GM18870 (cell line): Measurements from ENCODE around the gene PTOV1.

Source experiments
- ATAC-seq: cut with Tn5 transposase; IDR thresholded peaks from one replicate; pipeline ENCODE4 v1.9.1; 2021; ENCODE audit warnings: moderate library complexity; ENCODE audit not compliant: unreplicated experiment

Gene PTOV1

DNA sequence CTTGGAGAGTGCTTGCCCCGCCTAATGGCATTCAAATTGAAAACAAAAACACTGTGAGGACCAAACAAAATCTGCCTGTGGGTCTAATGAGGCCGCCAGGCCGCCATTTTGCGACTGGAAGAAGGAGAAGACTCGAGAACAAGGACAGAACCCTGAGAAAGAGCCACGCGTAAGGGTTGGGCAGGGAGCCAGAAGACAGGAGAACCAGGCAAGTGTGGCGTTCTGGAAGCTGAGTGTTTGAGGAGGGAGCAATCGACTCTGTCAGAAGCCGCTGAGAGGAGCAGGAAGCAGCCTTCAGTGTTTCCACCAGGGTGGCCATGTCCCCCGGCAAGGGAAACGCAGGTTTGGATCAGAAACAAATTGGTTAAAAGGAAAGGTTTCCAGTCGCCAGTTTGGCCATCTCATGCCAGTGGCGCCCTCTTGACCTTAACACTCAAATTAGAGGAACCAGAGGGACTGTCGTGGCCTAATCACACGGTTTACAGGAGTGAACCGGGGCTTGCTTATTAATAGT is 10.2 kb upstream of the PTOV1 start:
- no peak for ATAC-seq

DNA sequence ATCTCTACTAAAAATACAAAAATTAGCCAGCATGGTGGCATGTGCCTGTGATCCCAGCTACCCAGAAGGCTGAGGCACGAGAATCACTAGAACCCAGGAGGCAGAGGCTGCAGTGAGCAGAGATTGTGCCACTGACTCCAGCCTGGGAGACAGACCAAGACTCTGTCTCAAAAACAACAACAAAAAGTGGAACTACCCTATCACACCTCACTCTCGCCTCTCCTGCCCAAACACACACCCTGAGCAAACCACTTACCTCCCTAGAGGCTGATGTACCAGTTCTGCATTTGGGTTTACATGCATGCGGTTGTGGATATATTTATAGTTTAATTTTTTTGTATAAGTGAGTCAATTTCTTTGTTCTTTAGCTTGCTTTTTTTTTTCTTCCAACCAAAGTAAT is 7.7 kb upstream of the PTOV1 start:
- ATAC-seq: no peak

DNA sequence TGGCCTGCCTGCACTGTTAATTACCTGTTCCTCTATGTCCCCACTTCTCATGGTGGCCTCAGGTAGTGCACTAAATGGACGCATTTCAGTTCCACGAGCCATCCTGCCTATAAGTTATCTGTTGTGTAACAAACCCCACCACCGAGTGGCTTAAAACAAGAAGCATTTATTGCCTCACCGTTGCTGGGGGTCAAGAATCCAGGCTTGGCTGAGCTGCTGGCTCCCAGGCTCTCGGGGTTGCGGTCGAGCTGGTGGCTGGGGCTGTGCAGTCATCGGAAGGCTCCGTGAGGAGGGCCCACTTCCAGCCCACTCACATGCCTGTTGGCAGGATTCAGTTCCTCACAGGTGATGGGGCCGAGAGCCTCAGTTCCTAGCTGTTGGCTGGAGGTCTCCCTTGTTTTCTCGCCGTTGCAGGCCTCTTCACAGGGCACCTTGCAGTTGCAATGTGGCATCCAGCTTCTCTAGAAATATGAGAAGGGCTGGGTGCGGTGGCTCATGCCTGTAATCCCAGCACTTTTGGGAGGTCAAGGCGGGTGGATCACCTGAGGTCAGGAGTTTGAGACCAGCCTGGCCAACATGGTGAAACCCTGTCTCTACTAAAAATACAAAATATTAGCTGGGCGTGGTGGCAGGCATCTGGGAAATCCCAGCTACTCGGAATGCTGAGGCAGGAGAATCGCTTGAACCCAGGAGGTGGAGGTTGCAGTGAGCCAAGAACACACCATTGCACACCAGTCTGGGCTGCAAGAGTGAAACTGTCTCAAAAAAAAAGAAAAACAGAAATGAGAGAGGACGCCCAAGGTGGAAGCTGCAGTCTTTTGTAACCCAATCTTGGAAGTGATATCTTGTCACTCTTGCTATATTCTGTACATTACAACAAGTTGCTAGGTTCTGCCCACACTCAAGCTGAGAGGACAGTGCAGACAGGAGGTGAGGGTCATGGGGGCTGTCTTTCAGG is 6.5 kb upstream of the PTOV1 start:
- no peak for ATAC-seq

DNA sequence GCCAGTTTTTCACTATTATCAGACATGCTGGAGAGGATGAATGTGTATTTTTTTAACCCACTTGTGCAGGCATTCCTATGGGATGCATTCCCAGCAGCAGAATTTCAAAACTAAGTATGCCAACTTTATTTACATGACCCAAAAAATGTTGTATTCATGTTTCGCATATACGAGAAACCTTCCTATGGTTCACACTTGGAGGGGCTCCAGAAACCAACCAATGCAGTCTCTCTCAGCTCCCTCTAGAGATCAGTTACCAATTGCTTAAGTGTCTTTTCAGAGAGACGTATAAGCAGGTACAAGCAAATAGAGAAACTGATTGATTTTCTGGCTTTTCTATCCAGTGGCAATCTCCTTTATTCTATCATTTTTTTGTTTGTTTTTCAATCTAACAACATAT is 5.5 kb upstream of the PTOV1 start:
- no peak for ATAC-seq

DNA sequence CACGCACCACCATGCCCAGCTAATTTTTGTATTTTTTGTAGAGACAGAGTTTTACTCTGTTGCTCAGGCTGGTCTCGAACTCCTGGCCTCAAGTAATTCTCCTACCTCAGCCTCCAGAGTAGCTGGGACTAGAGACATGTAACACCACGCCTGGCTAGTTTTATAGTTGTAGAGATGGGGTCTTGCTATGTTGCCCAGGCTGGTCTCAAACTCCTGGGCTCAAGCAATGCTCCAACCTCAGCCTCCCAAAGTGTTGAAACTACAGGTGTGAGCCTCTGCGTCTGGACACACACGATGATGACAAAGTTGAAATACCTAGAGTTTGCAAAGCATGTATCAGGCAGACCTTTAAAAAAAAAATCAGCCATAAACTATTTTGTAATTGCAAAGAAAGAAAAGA is 4.6 kb upstream of the PTOV1 start:
- no peak for ATAC-seq

DNA sequence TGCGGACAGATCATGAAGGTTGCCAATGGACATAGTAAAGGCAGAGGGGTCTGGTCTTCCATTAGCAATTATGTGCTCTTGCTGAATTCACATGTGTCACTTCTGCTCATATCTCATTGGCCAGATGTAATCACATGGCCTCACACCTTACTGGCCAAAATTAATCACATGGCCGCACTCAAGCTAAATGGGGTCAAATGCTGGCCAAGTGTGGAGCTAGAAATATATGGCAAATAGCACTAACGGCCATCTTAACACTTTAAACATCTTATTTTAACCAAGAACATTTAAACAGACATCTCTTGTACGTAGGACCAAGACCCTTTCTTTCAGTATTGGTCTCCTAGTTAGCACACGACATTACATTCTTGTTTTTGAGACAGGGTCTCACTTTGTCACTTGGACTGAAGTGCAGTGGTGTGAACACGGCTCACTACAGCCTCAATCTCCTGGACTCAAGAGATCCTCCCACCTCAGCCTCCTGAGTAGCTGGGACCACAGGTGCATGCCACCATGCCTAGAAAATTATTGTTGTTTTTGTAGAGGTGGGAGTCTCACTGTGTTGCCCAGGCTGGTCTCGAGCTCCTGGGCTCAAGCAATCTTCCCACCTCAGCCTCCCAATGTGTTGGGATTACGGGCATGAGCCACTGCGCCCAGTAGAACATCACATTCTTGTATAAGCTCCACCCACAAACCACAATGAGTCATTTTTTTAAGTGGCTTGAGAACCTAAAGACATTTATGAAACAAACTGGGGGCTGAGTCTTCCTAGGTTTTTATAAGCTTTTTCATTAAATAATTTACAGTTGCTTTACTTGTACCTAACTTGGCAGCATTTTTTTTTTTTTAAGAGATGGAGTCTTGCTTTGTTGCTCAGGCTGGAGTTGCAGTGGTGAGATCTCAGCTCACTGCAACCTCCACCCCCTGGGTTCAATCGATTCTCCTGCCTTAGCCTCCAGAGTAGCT is 2.9 kb upstream of the PTOV1 start:
- no peak for ATAC-seq

DNA sequence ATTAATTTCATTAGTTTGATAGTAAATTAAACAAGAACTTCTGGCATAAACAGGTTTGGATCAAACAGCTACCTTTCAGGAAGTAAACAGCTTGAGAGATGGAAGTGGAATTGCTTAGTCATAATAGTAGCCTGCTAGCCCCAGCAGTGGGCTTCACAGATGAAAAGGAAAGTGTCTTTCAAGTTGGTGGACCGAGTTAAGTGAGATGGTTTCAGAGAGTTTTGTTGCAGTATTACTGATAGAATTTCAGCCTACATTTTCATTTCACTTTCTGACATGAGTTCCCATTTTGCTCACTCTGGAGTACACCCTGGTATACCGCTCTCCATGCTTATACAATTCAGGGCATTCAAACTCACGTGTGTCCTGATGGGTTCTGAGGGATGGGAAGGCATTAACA is 2.0 kb upstream of the PTOV1 start:
- ATAC-seq: no peak

DNA sequence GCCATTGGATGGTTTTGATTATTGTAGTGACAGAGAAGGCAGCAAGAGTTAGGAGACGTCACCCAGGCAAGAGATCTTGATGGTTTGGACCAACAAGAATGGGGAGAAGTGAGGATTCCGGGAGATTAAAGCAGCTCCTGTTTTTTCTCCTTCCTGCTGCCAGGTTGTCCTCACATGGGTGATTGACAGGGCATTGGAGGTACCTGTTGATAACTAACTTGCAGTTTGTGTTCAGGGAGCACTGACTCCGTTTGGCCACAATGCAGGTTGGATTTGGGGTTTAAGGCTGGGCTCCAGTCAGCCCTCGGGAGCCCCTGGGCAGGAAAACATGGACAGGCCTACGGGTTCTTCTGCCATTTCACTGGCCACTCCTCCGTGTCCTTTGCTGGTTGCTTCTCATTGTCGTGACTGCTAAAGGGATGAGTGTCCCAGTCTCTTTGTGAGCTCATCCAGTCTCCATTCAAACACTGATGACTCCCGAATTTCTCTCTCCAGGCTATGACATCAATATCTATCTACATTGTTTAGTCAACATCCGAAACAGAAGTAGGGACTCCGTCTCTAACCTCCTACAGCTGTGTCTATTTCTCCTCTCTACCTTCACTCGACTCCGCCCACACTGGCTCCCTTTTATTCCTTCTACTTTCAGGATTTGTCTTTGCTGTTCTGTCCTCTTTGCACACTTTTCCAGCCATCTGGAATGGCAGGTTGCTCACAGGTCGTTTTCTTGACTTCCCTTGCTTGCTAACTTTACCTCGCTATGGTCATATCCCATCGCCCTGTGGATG is 1.3 kb upstream of the PTOV1 start:
- no peak for ATAC-seq

DNA sequence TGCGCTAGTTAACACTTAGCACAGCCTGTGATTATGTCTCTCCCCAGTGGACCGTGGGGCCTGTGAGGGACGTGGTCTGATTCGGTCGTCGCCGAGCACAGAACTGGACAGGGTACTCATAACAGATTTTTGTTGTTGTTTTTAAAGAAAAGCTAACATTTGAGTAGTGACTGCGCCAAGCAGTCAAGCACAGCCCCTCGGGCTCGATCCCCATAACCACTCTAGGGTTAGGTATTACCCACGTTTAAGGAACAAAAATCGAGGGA is 805 bp upstream of the PTOV1 start:
- no peak for ATAC-seq

DNA sequence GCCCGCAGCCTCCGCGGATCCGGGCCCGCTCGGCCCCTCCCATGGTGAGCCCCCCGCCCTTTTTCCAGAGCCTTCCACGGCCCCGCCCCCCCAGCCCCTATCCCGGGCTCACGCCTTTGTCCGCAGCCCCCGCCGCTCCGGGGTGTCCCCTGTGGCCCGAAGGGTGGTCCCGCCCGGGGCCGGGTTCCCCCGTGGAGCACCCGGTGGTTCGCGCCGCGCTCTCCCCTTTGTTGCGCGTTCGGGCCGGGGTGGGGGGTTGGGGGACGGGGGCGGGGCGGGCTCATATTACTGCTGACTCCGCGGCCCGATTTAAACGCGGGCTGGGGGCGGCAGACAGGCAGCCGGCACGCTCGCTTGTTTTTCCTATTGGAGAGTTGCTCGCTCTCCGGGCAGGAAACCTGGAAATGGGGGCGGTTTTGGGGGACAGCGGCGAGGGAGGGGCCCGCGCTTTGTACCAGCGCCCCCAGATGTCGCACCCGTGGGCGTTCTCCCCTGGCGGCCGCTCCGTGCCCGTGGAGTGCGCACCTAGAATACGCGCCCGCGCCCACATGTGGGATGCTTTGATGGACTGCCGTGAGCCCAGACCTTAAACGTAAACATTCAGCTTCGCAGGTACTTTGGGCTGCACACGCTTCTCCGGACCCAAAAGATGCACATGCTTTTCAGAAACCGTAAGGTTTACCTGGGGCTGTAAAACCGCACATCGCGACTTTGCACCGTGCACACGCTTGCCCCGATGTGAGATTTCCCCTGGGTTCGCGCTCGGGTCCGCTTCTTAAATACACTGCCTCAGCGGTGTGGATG is 699 bp downstream of the PTOV1 start:
- no peak for ATAC-seq

DNA sequence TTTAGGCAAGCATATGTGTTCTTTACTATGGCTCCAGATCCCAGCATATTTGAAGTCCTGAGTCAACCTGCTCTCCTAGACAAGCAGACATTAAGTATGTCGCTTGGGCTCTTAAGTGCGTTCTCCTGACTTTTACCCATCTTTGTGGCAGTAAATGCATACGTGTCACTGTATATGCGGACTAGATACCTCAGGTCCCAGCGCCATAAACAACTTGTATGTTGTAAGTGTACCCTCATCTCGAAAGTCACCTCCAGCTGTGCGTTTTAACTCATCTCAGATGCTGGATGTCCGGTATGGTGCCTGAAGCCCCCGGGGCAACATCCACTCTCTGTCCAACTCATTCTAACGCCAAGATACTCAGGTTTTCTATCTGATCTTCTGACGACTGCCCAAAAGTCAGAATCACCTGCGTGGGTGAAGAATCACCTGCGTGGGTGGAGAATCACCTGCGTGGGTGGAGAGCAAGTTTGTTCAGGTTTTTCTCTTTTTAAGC is 1.7 kb downstream of the PTOV1 start:
- no peak for ATAC-seq

DNA sequence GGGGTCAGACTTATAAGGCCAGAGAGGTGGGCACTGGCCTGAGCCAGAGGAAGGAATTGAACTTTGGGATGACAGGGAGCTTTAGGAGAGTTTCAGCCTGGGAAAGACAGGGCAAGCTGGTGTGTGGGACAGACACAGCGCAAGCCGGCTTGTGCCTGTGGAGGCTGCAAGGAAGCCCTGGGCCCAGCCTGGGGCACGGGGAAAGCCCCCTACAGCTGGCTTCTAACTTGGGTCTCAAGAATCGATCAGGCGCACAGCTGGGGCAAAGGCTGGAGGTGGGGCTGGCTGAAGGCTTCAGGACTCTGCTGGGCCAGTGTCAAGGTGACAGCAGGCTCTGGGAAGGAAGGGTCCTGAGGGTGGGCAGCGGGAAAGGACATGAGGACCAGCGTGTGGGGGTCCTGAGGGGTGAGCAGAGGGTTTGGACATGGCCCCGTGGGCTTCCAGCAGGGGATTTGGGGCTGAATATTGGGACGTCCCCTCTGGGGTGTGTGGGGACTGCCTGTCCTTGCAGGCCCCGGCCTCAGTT is 3.0 kb downstream of the PTOV1 start:
- no peak for ATAC-seq

DNA sequence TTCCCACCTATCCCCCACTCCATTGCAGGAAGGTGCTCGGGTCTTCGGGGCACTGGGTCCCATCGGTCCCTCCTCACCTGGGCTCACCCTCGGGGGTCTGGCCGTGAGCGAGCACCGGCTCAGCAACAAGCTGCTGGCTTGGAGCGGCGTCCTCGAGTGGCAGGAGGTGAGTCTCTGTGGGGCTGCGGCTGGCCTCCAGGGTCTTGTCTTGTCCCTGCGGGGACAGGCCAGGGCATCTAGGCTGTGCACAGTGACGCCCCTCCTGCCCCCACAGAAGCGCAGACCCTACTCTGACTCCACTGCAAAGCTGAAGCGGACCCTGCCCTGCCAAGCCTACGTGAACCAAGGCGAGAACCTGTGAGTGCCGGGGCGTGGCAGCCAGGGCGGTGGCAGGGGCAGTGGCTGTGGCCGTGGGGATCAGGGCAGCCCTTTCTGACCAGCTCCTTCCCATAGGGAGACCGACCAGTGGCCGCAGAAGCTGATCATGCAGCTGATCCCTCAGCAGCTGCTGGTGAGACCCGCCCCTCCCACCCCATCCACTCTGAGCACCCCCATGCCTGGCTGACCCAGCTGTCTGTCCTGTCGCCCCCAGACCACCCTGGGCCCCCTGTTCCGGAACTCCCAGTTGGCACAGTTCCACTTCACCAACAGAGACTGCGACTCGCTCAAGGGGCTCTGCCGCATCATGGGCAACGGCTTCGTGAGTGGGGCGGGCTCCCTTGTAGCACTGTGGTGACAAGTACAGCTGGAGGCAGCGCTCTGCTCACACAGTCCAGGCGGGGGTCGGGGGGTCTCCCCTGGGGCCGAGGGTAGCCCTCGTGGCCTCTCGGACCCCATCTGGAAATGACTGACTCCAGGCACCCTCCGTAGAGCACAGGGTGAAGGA is 3.7 kb downstream of the PTOV1 start:
- no peak for ATAC-seq

DNA sequence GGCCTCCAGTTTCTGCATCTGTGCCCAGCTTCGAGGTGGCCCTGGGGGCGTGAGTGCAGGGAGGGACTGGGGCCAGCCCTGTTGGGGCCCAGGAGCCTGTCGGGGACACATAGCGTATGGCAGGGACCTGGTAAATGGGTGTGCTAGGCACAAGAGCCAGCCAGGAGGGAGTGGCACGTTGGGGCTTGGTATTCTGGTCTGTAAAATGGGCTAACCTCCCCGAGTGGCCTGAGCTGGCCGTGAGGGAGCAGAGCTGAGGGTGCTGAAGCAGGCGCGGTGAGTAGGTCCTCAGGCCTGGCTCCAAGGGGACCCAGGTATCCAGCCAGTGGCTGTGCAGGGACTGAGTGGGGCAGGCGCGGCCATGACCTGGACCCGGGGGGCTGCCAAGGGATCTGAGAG is 4.3 kb downstream of the PTOV1 start:
- no peak for ATAC-seq

DNA sequence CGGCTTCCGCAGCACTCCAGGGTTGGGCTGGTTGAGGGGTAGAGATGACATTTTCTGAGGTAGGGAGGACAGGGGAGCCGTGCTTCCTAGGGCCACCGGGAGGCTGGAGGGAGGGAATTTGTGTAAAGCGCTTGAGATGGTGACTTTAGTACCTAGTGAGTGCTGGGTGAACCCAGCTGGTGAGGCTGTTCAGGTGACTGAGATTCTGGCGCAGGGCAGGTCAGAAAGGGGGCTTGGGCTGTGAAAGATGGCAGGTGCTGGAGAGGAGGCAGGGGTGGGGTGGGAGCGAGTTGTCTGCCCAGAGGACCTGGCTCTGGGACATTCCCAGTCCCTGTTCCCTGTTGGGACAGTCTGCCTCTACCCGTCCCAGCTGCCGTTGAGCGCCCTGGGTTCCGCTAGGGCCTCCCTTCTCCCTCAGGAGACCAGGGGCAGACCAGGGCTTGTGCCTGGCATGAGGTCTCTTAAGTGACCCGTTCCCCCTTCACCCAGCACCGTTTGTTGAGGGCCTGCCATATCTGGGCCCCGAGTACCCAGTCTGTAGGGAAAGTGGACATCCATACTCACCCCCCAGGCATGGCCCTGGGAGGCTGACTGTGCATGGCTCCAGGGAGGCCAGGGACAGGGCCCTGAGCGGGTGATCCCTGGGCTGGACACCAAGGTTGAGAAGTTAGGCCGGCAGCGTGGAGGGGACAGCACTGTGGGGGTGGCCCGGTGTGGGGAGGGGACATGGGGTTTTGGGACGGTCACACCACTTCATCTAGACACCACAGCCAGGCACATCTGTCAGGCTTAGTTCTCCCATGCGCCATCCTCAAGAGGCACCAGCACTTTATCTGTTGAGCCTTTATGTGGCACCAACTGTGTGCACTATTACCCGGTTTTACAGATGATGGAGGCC is 5.0 kb downstream of the PTOV1 start:
- ATAC-seq: no peak

DNA sequence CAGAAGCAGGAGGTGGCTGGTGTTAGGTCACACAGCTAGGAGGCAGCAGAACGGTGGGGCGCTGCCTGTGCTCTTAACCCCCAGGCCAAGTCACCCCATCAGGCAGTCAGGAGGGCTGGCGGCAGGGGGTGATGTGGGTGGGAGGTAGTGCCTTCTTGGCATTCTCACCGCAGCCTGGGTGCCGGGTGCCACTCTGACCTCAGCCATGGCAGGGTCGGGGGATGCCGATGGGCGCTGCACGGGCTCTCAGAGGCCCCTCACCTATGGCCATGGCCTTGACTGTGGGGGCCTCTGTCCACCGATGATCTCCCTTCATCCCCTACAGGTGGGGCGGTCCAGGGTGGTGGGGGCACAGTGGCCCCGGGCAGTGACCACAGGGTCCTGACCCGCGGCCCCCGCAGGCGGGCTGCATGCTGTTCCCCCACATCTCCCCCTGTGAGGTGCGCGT is 5.6 kb downstream of the PTOV1 start:
- ATAC-seq: no peak

DNA sequence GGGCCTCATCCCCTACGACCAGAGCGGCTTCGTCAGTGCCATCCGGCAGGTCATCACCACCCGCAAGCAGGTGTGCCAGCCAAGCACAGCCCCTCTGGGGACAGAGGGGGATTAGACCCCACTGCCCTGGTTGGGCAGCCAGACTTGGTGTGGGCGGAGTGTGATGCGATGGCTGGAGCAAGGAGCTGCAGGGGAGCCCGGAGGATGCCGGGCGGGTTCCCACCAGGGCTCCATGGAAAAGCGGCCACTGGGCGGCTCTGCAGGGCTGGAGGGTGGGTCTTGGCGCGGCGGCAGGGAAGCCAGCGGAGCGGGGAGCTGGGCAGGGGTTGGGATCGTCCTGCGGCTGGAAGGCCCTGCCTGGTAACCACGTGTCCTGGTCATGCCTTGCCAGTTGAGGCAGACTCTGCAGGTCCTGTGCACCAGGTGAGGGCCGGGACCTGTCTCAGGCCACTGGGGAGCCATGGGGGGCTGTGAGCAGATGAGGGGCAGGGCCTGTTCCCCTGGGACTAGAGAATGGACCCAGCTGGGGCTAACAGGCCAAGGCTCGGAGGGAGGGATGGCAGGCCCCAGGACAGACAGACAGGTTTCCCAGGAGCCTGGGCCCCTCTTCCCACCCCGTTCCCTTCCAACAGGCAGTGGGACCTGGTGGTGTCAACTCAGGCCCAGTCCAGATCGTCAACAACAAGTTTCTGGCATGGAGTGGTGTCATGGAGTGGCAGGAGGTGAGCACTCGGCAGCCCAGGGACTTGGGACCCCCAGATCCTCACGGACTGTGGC is 6.3 kb downstream of the PTOV1 start:
- no peak for ATAC-seq
